Measurements from ENCODE around the gene ZDHHC20. TPM values are rescaled to one million over a fixed set of nuclear protein-coding genes. Genes with fewer than 3 reads are reported as not detected.

Gene ZDHHC20
- total RNA-seq, 1 donor from 2014 or later: 175 TPM

GRCh38 chr13:21450936-21451335 lies 8.2 kb downstream of the ZDHHC20 start:
- H3K79me2 ChIP-seq (ENCODE audit: low read depth): peaks cover 80% of the 10 kb centered on the region
- H3K4me2 ChIP-seq: no peak overlapping the region
- Mint-ChIP-seq H3K9me3 (peaks cover 57% of the 10 kb centered on the region), H3K4me1 (peaks cover 5% of the 10 kb centered on the region), H3K4me3 (no peak overlapping the region), H3K36me3 (peaks cover 46% of the 10 kb centered on the region), H3K27me3 (ENCODE audit: insufficient read depth, low read depth) (peaks cover 8% of the 10 kb centered on the region), H3K27ac (no peak overlapping the region)
- H4K20me1 ChIP-seq (ENCODE audit: low read depth): no peaks in the 10 kb centered on the region
- H3K4me1 ChIP-seq: no peaks in the 10 kb centered on the region
- H2AFZ ChIP-seq (replicated peaks): no peak overlapping the region
- H3K9ac ChIP-seq: no peak overlapping the region
- TF ChIP-seq EZH2 (IDR thresholded peaks at IDR 0.05) (no peak), CTCF (IDR thresholded peaks at IDR 0.05) (no peak), EZH2phosphoT487 (IDR thresholded peaks at IDR 0.05) (no peak)
- H3K9me3 ChIP-seq (ENCODE audit: low read depth): peaks cover 12% of the 10 kb centered on the region
- no peak for DNase-seq (ENCODE audit: low spot score)
- H3K27ac ChIP-seq: no peak overlapping the region
- no peak overlapping the region for H3K4me3 ChIP-seq
- no peaks in the 10 kb centered on the region for H3K36me3 ChIP-seq
- H3K27me3 ChIP-seq: no peaks in the 10 kb centered on the region
- no peaks in the 10 kb centered on the region for H3F3A ChIP-seq (ENCODE audit: low read depth)

- H3K4me3 ChIP-seq: no peak overlapping the region
- Mint-ChIP-seq H3K27ac (no peak overlapping the region), H3K4me3 (no peak overlapping the region), H3K36me3 (peaks cover 41% of the 10 kb centered on the region), H3K27me3 (ENCODE audit: insufficient read depth, low read depth) (peaks cover 5% of the 10 kb centered on the region), H3K9me3 (peaks cover 59% of the 10 kb centered on the region), H3K4me1 (peaks cover 5% of the 10 kb centered on the region)
- H3F3A ChIP-seq (ENCODE audit: low read depth): no peaks in the 10 kb centered on the region
- no peak overlapping the region for H3K9ac ChIP-seq
- H3K4me1 ChIP-seq: no peaks in the 10 kb centered on the region
- H2AFZ ChIP-seq (replicated peaks): no peak overlapping the region
- no peaks in the 10 kb centered on the region for H3K27me3 ChIP-seq
- H3K79me2 ChIP-seq (ENCODE audit: low read depth): peaks cover 80% of the 10 kb centered on the region
- no peak for TF ChIP-seq EZH2 (IDR thresholded peaks at IDR 0.05)
- no peak for TF ChIP-seq EZH2phosphoT487 (IDR thresholded peaks at IDR 0.05)
- TF ChIP-seq CTCF (IDR thresholded peaks at IDR 0.05): no peak
- H3K27ac ChIP-seq: no peak overlapping the region
- DNase-seq (ENCODE audit: low spot score): no peak
- peaks cover 4% of the 10 kb centered on the region for H3K9me3 ChIP-seq (ENCODE audit: low read depth)
- no peaks in the 10 kb centered on the region for H4K20me1 ChIP-seq (ENCODE audit: low read depth)
- no peak overlapping the region for H3K4me2 ChIP-seq
- no peaks in the 10 kb centered on the region for H3K36me3 ChIP-seq
Observed at GRCh38 chr13:21446656-21447055, 12.4 kb downstream of the ZDHHC20 start.

GRCh38 chr13:21445759-21446158 lies 13.3 kb downstream of the ZDHHC20 start:
- Histone ChIP-seq H3K9me3 (ENCODE audit: low read depth) (peaks cover 4% of the 10 kb centered on the region), H4K20me1 (ENCODE audit: low read depth) (no peaks in the 10 kb centered on the region), H3K27me3 (no peaks in the 10 kb centered on the region), H3K4me2 (no peak overlapping the region), H3K36me3 (peaks cover 5% of the 10 kb centered on the region), H3F3A (ENCODE audit: low read depth) (no peaks in the 10 kb centered on the region), H3K9ac (no peak overlapping the region), H3K4me3 (no peak overlapping the region), H3K4me1 (no peaks in the 10 kb centered on the region), H3K27ac (no peak overlapping the region), H3K79me2 (ENCODE audit: low read depth) (peaks cover 78% of the 10 kb centered on the region), H2AFZ (replicated peaks) (no peak overlapping the region)
- no peak for DNase-seq (ENCODE audit: low spot score)
- peaks cover 61% of the 10 kb centered on the region for H3K9me3 Mint-ChIP-seq
- H3K27ac Mint-ChIP-seq: no peak overlapping the region
- H3K4me3 Mint-ChIP-seq: no peak overlapping the region
- peaks cover 5% of the 10 kb centered on the region for H3K27me3 Mint-ChIP-seq (ENCODE audit: insufficient read depth, low read depth)
- H3K4me1 Mint-ChIP-seq: peaks cover 5% of the 10 kb centered on the region
- TF ChIP-seq EZH2phosphoT487 (IDR thresholded peaks at IDR 0.05): no peak
- no peak for TF ChIP-seq CTCF (IDR thresholded peaks at IDR 0.05)
- TF ChIP-seq EZH2 (IDR thresholded peaks at IDR 0.05): no peak
- H3K36me3 Mint-ChIP-seq: peaks cover 43% of the 10 kb centered on the region

Measured in neural progenitor cell (in vitro differentiated cells).